Measurements from ENCODE around the gene TAF4.

DNA sequence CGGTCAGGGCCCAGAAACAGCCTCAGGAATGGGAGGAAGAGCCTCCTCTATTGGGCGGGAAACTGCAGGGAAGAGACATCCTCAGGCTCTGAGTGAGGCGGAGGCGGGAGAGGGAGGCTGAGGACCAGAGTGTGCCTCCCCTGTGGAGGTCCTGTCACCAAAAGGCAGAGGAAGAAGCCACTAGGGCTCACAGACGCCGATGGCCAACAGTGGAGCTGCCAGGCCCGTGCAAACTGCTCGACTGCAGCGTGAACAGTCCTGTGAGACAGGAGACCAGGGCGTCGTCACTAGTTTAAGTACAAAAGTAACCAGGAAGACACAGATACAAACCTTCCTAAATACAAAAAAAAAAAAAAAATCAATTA lies 82.7 kb downstream of the TAF4 start:
- no peak for TF ChIP-seq EZH2 (optimal IDR thresholded peaks at IDR 0.05; ENCODE audit: low read depth, low read length)
- TF ChIP-seq, protein P1, sequence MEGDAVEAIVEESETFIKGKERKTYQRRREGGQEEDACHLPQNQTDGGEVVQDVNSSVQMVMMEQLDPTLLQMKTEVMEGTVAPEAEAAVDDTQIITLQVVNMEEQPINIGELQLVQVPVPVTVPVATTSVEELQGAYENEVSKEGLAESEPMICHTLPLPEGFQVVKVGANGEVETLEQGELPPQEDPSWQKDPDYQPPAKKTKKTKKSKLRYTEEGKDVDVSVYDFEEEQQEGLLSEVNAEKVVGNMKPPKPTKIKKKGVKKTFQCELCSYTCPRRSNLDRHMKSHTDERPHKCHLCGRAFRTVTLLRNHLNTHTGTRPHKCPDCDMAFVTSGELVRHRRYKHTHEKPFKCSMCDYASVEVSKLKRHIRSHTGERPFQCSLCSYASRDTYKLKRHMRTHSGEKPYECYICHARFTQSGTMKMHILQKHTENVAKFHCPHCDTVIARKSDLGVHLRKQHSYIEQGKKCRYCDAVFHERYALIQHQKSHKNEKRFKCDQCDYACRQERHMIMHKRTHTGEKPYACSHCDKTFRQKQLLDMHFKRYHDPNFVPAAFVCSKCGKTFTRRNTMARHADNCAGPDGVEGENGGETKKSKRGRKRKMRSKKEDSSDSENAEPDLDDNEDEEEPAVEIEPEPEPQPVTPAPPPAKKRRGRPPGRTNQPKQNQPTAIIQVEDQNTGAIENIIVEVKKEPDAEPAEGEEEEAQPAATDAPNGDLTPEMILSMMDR (IDR thresholded peaks at IDR 0.05; ENCODE audit: low read length), result no peak
- TF ChIP-seq EZH2phosphoT487 (IDR thresholded peaks at IDR 0.05; ENCODE audit: low read length), result no peak
